Fibroblast of peridontal ligament (primary cell): ENCODE measurements around the gene OBP2A.
"Not testable (repeated sequence)": the region's sequence is repeated elsewhere in the genome, so short reads cannot be mapped to it uniquely, and the experiment has no call there.

Experiments used
- DNase-seq: peaks from one replicate; pipeline ENCODE4 v3.0.0-alpha.2; 2010; ENCODE audit errors: extremely low read depth

Gene OBP2A

GRCh38 chr9:135512241-135512603, 33.7 kb upstream of the OBP2A start:
- no peak for DNase-seq

- no peak for DNase-seq
These were observed 33.0 kb upstream of the OBP2A start for GRCh38 chr9:135512904-135513303.

GRCh38 chr9:135513351-135513846, 32.5 kb upstream of the OBP2A start:
- no peak for DNase-seq

- DNase-seq: not testable (repeated sequence)
These were observed 32.0 kb upstream of the OBP2A start for GRCh38 chr9:135513906-135514305.

GRCh38 chr9:135514342-135515082, 31.4 kb upstream of the OBP2A start:
- no peak for DNase-seq

GRCh38 chr9:135515083-135515951, 30.6 kb upstream of the OBP2A start:
- DNase-seq: no peak

- no peak for DNase-seq
These were observed 29.6 kb upstream of the OBP2A start for GRCh38 chr9:135516132-135516860.

GRCh38 chr9:135517407-135517822, 28.5 kb upstream of the OBP2A start:
- DNase-seq: no peak

- no peak for DNase-seq
These were observed 26.6 kb upstream of the OBP2A start for GRCh38 chr9:135519179-135519971.

GRCh38 chr9:135520916-135521607, 24.9 kb upstream of the OBP2A start, which contains the start of gene LCN1:
Gene LCN1, plus strand, starts transcription at chr9:135521440. Its CDS starts 58 bp downstream, at chr9:135521498.
- no peak for DNase-seq

- no peak for DNase-seq
These were observed 24.3 kb upstream of the OBP2A start for GRCh38 chr9:135521608-135522095.

GRCh38 chr9:135522137-135522877, 23.6 kb upstream of the OBP2A start:
- DNase-seq: no peak

- no peak for DNase-seq
These were observed 23.0 kb upstream of the OBP2A start for GRCh38 chr9:135522931-135523330.

- DNase-seq: no peak
These were observed 22.3 kb upstream of the OBP2A start for GRCh38 chr9:135523521-135524129.

- no peak for DNase-seq
These were observed 21.6 kb upstream of the OBP2A start for GRCh38 chr9:135524130-135524861.

GRCh38 chr9:135525241-135526088, 20.5 kb upstream of the OBP2A start:
- no peak for DNase-seq

GRCh38 chr9:135526089-135526729, 19.7 kb upstream of the OBP2A start:
- DNase-seq: no peak
